Measurements from ENCODE around the gene ZNF764.
"Not testable (repeated sequence)": the region's sequence is repeated elsewhere in the genome, so short reads cannot be mapped to it uniquely, and the experiment has no call there.

Gene ZNF764

DNA sequence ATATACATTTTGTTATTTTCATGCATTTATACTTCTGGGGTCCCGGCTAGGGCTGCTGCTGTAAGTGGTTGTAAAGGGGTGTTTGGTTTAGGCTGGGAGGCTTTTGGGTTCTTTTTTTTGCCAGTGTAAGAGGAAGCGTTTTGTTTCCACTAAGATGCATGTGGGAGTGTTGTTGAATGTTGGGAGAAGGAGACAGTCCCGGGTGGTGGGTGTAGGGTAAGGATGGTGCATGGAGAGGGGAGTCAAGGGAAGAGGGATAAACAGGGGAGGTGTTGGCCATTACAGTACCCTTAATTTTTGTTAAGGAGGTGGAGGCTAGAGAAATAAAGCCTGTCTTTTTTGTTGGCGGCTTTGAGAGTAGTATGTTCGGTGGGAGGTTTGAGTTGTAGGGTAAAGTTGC, 15.1 kb downstream of the ZNF764 start:
- no peaks in the 10 kb centered on the region for H4K20me1 ChIP-seq (ENCODE audit: insufficient read depth, low read length)
- no peak overlapping the region for H3K4me3 ChIP-seq (ENCODE audit: low read depth in 1 of 2, low read length in 2 of 2)
- no peaks in the 10 kb centered on the region for H3K4me1 ChIP-seq (ENCODE audit: insufficient read depth, low read length)
- H3K79me2 ChIP-seq (ENCODE audit: insufficient read depth, low read length), result peaks cover 7% of the 10 kb centered on the region; the same call in 1 of the 2 replicates
- no peaks in the 10 kb centered on the region for H3K9me3 ChIP-seq (ENCODE audit: insufficient read depth, low read length, severe bottlenecking)
- H3K27ac ChIP-seq (ENCODE audit: low read length), result no peak overlapping the region
- DNase-seq, result no peak
- no peak for ATAC-seq (ENCODE audit: insufficient read depth, low read depth)
- no peak overlapping the region for H3K9ac ChIP-seq (ENCODE audit: low read depth, low read length)
- H3K4me2 ChIP-seq (ENCODE audit: insufficient read depth, low read length), result no peak overlapping the region
- no peak overlapping the region for H2AFZ ChIP-seq (ENCODE audit: low read depth, low read length)
- H3K36me3 ChIP-seq (ENCODE audit: insufficient read depth, low read length), result peaks cover 7% of the 10 kb centered on the region; the same call in 1 of the 2 replicates
- H3K27me3 ChIP-seq (ENCODE audit: insufficient read depth, low read length, poor library complexity), result no peaks in the 10 kb centered on the region
- TF ChIP-seq, protein P1, sequence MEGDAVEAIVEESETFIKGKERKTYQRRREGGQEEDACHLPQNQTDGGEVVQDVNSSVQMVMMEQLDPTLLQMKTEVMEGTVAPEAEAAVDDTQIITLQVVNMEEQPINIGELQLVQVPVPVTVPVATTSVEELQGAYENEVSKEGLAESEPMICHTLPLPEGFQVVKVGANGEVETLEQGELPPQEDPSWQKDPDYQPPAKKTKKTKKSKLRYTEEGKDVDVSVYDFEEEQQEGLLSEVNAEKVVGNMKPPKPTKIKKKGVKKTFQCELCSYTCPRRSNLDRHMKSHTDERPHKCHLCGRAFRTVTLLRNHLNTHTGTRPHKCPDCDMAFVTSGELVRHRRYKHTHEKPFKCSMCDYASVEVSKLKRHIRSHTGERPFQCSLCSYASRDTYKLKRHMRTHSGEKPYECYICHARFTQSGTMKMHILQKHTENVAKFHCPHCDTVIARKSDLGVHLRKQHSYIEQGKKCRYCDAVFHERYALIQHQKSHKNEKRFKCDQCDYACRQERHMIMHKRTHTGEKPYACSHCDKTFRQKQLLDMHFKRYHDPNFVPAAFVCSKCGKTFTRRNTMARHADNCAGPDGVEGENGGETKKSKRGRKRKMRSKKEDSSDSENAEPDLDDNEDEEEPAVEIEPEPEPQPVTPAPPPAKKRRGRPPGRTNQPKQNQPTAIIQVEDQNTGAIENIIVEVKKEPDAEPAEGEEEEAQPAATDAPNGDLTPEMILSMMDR (IDR thresholded peaks at IDR 0.05; ENCODE audit: borderline replicate concordance, extremely low read depth, low read length, poor library complexity, severe bottlenecking), result no peak
- no peak for TF ChIP-seq EZH2 (IDR thresholded peaks at IDR 0.05; ENCODE audit: borderline replicate concordance, low read depth, low read length, severe bottlenecking)

DNA sequence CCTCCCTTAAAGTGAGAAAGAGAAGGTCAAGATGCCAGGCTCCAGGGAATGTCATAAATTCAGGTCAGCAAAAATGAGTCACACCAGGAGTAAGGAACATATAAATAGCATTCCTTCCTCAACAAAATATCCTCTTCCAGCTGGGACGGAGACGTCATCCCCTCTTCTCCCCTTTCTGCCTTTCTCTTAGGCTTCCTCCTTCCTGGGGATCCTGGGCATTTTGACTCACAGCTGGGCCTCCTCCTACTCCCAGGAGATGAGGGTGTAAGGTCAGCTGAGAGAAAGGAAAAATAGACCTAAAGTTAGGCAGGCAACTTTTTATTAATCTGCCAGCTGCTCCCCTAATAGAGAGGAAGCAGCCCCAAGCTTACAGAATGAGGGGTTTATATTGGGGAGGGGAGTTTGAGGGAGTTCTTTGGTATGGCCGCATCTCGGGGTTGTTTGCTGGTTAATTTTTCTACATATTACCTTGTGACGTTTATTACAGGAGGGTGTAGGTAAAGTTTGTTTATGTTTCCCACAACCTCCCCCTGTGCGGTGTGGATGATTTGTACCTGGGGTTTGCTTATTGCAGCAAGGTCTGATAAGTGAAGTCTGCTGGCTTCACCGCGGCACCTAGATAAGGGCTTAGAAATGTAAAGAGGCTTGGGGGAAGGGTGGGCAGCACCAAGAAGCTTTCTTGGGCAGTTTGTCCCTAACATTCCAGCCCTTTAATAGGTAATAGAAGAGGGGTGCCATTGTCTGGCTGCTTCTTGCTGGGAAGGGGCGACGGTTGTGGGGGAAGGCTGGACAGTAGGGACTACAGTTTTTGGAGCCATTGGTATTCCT, 16.5 kb downstream of the ZNF764 start:
- Histone ChIP-seq H3K79me2 (ENCODE audit: insufficient read depth, low read length) (peaks cover 11% of the 10 kb centered on the region; the same call in 1 of the 2 replicates), H3K27ac (ENCODE audit: low read length) (no peak overlapping the region), H3K27me3 (ENCODE audit: insufficient read depth, low read length, poor library complexity) (no peaks in the 10 kb centered on the region), H3K36me3 (ENCODE audit: insufficient read depth, low read length) (peaks cover 12% of the 10 kb centered on the region; the same call in 1 of the 2 replicates), H3K4me1 (ENCODE audit: insufficient read depth, low read length) (peaks cover 6% of the 10 kb centered on the region), H2AFZ (ENCODE audit: low read depth, low read length) (no peak overlapping the region), H3K4me3 (ENCODE audit: low read depth in 1 of 2, low read length in 2 of 2) (no peak overlapping the region), H3K9me3 (ENCODE audit: insufficient read depth, low read length, severe bottlenecking) (no peaks in the 10 kb centered on the region), H3K9ac (ENCODE audit: low read depth, low read length) (no peak overlapping the region), H3K4me2 (ENCODE audit: insufficient read depth, low read length) (no peak overlapping the region), H4K20me1 (ENCODE audit: insufficient read depth, low read length) (no peaks in the 10 kb centered on the region)
- DNase-seq, result no peak
- TF ChIP-seq, protein P1 (IDR thresholded peaks at IDR 0.05; ENCODE audit: borderline replicate concordance, extremely low read depth, low read length, poor library complexity, severe bottlenecking), result no peak
- no peak for TF ChIP-seq EZH2 (IDR thresholded peaks at IDR 0.05; ENCODE audit: borderline replicate concordance, low read depth, low read length, severe bottlenecking)
- ATAC-seq (ENCODE audit: insufficient read depth, low read depth), result no peak

DNA sequence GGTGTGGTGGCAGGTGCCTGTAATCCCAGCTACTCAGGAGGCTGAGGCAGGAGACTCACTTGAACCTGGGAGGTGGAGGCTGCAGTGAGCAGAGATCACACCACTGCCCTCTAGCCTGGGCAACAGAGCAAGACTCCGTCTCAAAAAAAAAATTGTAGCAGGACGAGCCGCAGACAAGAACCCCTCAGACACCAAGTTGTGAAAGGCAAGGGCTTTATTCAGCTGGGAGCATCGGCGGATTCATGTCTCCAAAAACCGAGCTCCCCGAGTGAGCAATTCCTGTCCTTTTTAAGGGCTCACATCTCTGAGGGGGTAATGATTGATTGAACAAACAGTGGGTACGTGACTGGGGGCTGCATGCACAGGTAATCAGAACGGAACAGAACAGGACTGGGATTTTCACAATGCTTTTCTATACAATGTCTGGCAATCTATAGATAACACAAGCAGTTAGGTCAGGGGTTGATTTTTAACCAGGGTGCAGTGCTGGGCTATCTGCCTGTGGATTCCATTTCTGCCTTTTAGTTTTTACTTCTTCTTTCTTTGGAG, 17.2 kb downstream of the ZNF764 start:
- not testable (repeated sequence) for H3K4me2 ChIP-seq (ENCODE audit: insufficient read depth, low read length); H3K4me3 ChIP-seq (ENCODE audit: low read depth in 1 of 2, low read length in 2 of 2); H3K9ac ChIP-seq (ENCODE audit: low read depth, low read length); DNase-seq; H3K27ac ChIP-seq (ENCODE audit: low read length); H2AFZ ChIP-seq (ENCODE audit: low read depth, low read length); ATAC-seq (ENCODE audit: insufficient read depth, low read depth); H4K20me1 ChIP-seq (ENCODE audit: insufficient read depth, low read length); H3K27me3 ChIP-seq (ENCODE audit: insufficient read depth, low read length, poor library complexity); H3K9me3 ChIP-seq (ENCODE audit: insufficient read depth, low read length, severe bottlenecking)
- Histone ChIP-seq H3K4me1 (ENCODE audit: insufficient read depth, low read length) (peaks cover 13% of the 10 kb centered on the region), H3K79me2 (ENCODE audit: insufficient read depth, low read length) (peaks cover 18% of the 10 kb centered on the region), H3K36me3 (ENCODE audit: insufficient read depth, low read length) (peaks cover 15% of the 10 kb centered on the region; the same call in 1 of the 2 replicates)

DNA sequence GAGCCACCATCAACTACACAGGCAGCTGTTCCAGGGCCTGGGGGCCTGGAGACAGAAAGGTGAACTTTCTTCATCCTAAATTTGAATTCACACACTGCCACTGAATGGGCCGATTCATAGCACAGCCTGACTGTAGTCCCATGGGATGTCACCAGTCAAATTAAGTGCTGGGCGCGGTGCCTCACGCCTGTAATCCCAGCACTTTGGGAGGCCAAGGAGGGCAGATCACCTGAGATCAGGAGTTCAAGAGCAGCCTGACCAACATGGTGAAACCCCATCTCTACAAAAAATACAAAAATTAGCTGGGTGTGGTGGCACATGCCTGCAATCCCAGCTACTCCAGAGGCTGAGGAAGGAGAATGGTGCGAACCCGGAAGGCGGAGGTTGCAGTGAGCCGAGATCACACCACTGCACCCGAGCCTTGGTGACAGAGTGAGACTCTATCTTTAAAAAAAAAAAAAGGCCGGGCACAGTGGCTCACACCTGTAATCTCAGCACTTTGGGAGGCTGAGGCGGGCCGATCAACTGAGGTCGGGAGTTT, 18.1 kb downstream of the ZNF764 start:
- peaks cover 15% of the 10 kb centered on the region; the same call in 1 of the 2 replicates for H3K36me3 ChIP-seq (ENCODE audit: insufficient read depth, low read length)
- H3K79me2 ChIP-seq (ENCODE audit: insufficient read depth, low read length), result peaks cover 28% of the 10 kb centered on the region
- not testable (repeated sequence) for H3K27me3 ChIP-seq (ENCODE audit: insufficient read depth, low read length, poor library complexity); H2AFZ ChIP-seq (ENCODE audit: low read depth, low read length); H3K4me3 ChIP-seq (ENCODE audit: low read depth in 1 of 2, low read length in 2 of 2); ATAC-seq (ENCODE audit: insufficient read depth, low read depth); H3K9ac ChIP-seq (ENCODE audit: low read depth, low read length); H3K4me2 ChIP-seq (ENCODE audit: insufficient read depth, low read length); H3K9me3 ChIP-seq (ENCODE audit: insufficient read depth, low read length, severe bottlenecking); H3K27ac ChIP-seq (ENCODE audit: low read length); DNase-seq; H4K20me1 ChIP-seq (ENCODE audit: insufficient read depth, low read length)
- H3K4me1 ChIP-seq (ENCODE audit: insufficient read depth, low read length), result peaks cover 18% of the 10 kb centered on the region

Data from DND-41 (cell line).